Neuronal stem cell (in vitro differentiated cells): Measurements from ENCODE around the gene MMD.

ENCODE experiments used
- DNase-seq: peaks from one replicate; pipeline ENCODE4 v3.0.0-alpha.2; 2013; ENCODE audit warnings: low spot score
- H2AFZ ChIP-seq: one replicate; pipeline ENCODE4 v1.6.1; 2013; ENCODE audit warnings: mild to moderate bottlenecking, low read length, inconsistent platforms
- H2AK5ac ChIP-seq: 2 replicates; pipeline ENCODE4 v1.6.1; 2013; ENCODE audit warnings: low read depth, mild to moderate bottlenecking, inconsistent platforms, low read length, moderate library complexity, mixed read lengths
- H2BK120ac ChIP-seq: 2 replicates; pipeline ENCODE4 v1.6.1; 2013; ENCODE audit warnings: low read depth, mild to moderate bottlenecking, inconsistent platforms, low read length, moderate library complexity, mixed read lengths
- H2BK12ac ChIP-seq: one replicate; pipeline ENCODE4 v1.6.1; 2013; ENCODE audit warnings: low read length, inconsistent platforms
- H2BK15ac ChIP-seq: 2 replicates; pipeline ENCODE4 v1.6.1; 2013; ENCODE audit warnings: mild to moderate bottlenecking, low read length, inconsistent platforms, mixed read lengths
- H2BK5ac ChIP-seq: one replicate; pipeline ENCODE4 v1.6.1; 2013; ENCODE audit warnings: inconsistent platforms, mild to moderate bottlenecking, low read length, moderate library complexity
- H3K14ac ChIP-seq: one replicate; pipeline ENCODE4 v1.6.1; 2013; ENCODE audit warnings: low read length, inconsistent platforms
- H3K18ac ChIP-seq: 2 replicates; pipeline ENCODE4 v1.6.1; 2013; ENCODE audit warnings: low read length, inconsistent platforms
- H3K23ac ChIP-seq: 2 replicates; pipeline ENCODE4 v1.6.1; 2013; ENCODE audit warnings: low read depth, mild to moderate bottlenecking, mixed read lengths, low read length, inconsistent platforms; ENCODE audit not compliant: poor library complexity
- H3K27ac ChIP-seq: replicated peaks from 3 replicates; pipeline ENCODE4 v1.5.1; 2013; ENCODE audit warnings: low read length, inconsistent platforms
- H3K27me3 ChIP-seq, 3 experiments: 2 replicates each; pipeline ENCODE4 v1.6.1; 2013; ENCODE audit warnings: low read length in 3 of 3, mild to moderate bottlenecking in 2 of 3, inconsistent platforms in 1 of 3, low read depth in 1 of 3, mixed read lengths in 1 of 3, moderate library complexity in 1 of 3; ENCODE audit not compliant: control insufficient read depth in 3 of 3, insufficient read depth in 3 of 3
- H3K36me3 ChIP-seq, 2 donors: replicated peaks in 1 of 2; 2 replicates each; pipeline ENCODE4 v1.6.1; 2013; ENCODE audit warnings: low read length in 2 of 2; ENCODE audit not compliant: control insufficient read depth in 2 of 2, insufficient read depth in 2 of 2
- H3K4ac ChIP-seq: 2 replicates; pipeline ENCODE4 v1.6.1; 2013; ENCODE audit warnings: inconsistent platforms, mild to moderate bottlenecking, low read length, moderate library complexity
- H3K4me1 ChIP-seq, 2 donors: 1 replicate in 1 of 2; 2 replicates in 1 of 2; pipeline ENCODE4 v1.6.1; 2013; ENCODE audit warnings: low read length in 2 of 2, low read depth in 1 of 2; ENCODE audit not compliant: control insufficient read depth in 2 of 2, insufficient read depth in 1 of 2
- H3K4me2 ChIP-seq: one replicate; pipeline ENCODE4 v1.6.1; 2013; ENCODE audit warnings: mild to moderate bottlenecking, low read length, inconsistent platforms; ENCODE audit not compliant: insufficient read depth, poor library complexity, severe bottlenecking
- H3K4me3 ChIP-seq, 2 donors: 2 replicates each; pipeline ENCODE4 v1.5.1; 2013; ENCODE audit warnings: low read length in 2 of 2, mild to moderate bottlenecking in 2 of 2, inconsistent platforms in 1 of 2, moderate library complexity in 1 of 2
- H3K79me1 ChIP-seq: one replicate; pipeline ENCODE4 v1.6.1; 2013; ENCODE audit warnings: low read depth, mild to moderate bottlenecking, inconsistent platforms, low read length, moderate library complexity
- H3K9ac ChIP-seq: one replicate; pipeline ENCODE4 v1.6.1; 2013; ENCODE audit warnings: mild to moderate bottlenecking, low read depth, low read length, inconsistent platforms; ENCODE audit not compliant: poor library complexity
- H3K9me3 ChIP-seq, 2 donors: replicated peaks in 1 of 2; 2 replicates each; pipeline versions ENCODE3 to v1.6.1; 2013; ENCODE audit warnings: low read length in 2 of 2, mild to moderate bottlenecking in 2 of 2, inconsistent platforms in 1 of 2, low read depth in 1 of 2, mixed read lengths in 1 of 2, moderate library complexity in 1 of 2; ENCODE audit not compliant: control insufficient read depth in 2 of 2, insufficient read depth in 1 of 2
- H4K8ac ChIP-seq: one replicate; pipeline ENCODE4 v1.6.1; 2013; ENCODE audit warnings: low read depth, mild to moderate bottlenecking, inconsistent platforms, low read length, moderate library complexity
- H4K91ac ChIP-seq: one replicate; pipeline ENCODE4 v1.6.1; 2013; ENCODE audit warnings: low read length, low read depth, mild to moderate bottlenecking, inconsistent platforms; ENCODE audit not compliant: poor library complexity
- WGBS, 2 donors: extraction: QIAGEN DNeasy Blood & Tissue Kit; methylation state at CpG; one replicate each; pipeline ENCODE4 v1.1.7; 2013; ENCODE audit warnings: missing lambda C conversion rate in 2 of 2, mixed read lengths in 1 of 2; ENCODE audit not compliant: insufficient read length in 2 of 2, insufficient replicate concordance in 1 of 2; ENCODE audit errors: extremely low coverage in 2 of 2; 5-methylcytosine and 5-hydroxymethylcytosine counted together

MMD gene

DNA sequence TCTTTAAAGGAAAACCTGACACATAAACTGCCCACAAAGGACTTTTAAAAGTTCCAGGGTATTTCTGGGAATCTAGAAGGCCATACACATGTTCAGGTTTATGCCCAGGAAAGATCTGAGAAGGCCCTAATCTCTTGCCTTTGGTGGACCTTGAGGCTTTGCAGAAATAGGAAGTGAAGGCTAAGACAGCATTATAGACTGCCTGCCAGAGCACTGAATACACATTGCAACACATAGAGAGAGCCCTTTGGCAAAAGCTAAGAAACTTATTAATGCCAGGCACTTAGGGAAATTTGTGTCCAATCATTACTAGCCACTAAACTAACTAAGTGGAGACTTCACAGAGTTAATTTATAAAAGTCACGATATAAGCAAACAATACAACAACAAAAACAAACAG is 70.4 kb downstream of the MMD start:
- no peak overlapping the region for H3K4me3 ChIP-seq
- no peaks in the 10 kb centered on the region for H3K79me1 ChIP-seq
- H2AFZ ChIP-seq: no peak overlapping the region
- no peak overlapping the region for H4K91ac ChIP-seq
- H3K27ac ChIP-seq: no peak overlapping the region
- DNase-seq: no peak
- H2BK5ac ChIP-seq: no peak overlapping the region
- peaks cover 0 to 14% (median 0%) of the 10 kb centered on the region in 3 experiments for H3K27me3 ChIP-seq
- H2AK5ac ChIP-seq: no peak overlapping the region
- peaks cover 0 to 1% of the 10 kb centered on the region in 2 donors for H3K9me3 ChIP-seq
- no peak overlapping the region for H3K4ac ChIP-seq
- H3K9ac ChIP-seq: no peak overlapping the region
- no peaks in the 10 kb centered on the region for H3K36me3 ChIP-seq
- no peak overlapping the region for H2BK120ac ChIP-seq
- H3K4me2 ChIP-seq: no peak overlapping the region
- peaks cover 0 to 1% of the 10 kb centered on the region in 2 donors for H3K4me1 ChIP-seq
- H4K8ac ChIP-seq: no peak overlapping the region
- H3K14ac ChIP-seq: no peak overlapping the region
- no peak overlapping the region for H2BK12ac ChIP-seq
- H3K23ac ChIP-seq: no peak overlapping the region
- no peak overlapping the region for H3K18ac ChIP-seq
- no CpG with 5 or more reads among the region's 1 CpG for WGBS, 2 donors
- H2BK15ac ChIP-seq: no peak overlapping the region

DNA sequence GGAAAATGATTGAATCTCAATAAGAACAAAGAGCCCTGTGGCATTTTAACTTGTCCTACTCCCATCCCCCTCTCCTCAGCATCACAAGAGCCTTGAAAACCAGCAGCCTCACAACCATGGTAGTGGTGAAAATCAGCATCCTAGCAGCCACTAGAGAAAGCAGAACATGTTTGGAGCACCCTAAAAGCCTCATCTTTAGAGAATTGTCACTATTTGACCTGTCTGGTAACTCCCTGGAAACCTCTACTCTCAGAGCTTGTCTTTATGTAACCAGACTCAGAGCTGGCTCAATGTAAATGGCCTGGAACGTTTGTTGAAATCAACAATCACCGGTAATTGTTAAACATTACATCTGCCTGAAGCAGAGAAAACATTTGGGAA is 70.8 kb downstream of the MMD start:
- WGBS, 2 donors: no CpG with 5 or more reads among the region's 2 CpGs

DNA sequence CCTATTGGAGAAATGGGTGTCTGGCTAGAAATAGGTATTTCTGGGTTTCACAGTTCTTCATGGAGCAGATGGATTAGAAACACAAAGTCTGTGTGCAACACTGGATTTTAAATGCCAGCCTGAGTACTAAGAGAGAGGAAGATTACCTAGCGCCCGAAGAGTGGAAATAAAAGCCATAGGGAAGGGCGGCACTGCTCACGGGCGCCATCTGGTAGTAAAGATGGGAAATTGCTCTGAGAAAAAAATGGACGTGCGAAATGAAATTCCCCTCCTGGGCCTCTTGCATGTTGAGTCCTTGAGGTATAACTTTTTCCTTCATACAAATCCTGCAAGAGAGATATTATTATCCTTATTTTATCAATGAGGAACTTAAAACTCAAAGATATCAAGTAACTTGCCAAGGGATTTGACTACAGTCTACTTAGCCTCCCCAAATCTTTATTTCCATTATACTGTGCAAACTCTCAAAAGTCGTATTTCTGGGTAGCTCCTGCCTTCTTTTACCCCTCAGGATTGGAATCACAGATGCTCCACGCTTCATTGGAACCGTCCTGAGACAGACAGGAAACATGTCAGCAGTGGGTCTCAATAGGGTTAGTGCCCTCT is 72.8 kb downstream of the MMD start:
- Histone ChIP-seq H2AFZ (peak overlapping the region; percentile 58), H4K91ac (no peak overlapping the region), H4K8ac (no peak overlapping the region), H2AK5ac (no peak overlapping the region), H3K79me1 (no peaks in the 10 kb centered on the region), H3K14ac (no peak overlapping the region), H3K9me3 (peaks cover 0 to 1% of the 10 kb centered on the region in 2 donors), H3K23ac (no peak overlapping the region), H2BK120ac (no peak overlapping the region), H3K9ac (no peak overlapping the region), H2BK12ac (no peak overlapping the region), H3K27ac (no peak overlapping the region), H3K18ac (no peak overlapping the region), H3K27me3 (peaks cover 0 to 14% (median 0%) of the 10 kb centered on the region in 3 experiments), H2BK5ac (no peak overlapping the region), H3K4ac (no peak overlapping the region), H3K4me3 (no peak overlapping the region), H3K4me1 (peaks cover 0 to 1% of the 10 kb centered on the region in 2 donors), H3K4me2 (no peak overlapping the region), H2BK15ac (no peak overlapping the region), H3K36me3 (no peaks in the 10 kb centered on the region)
- WGBS, 2 donors: no CpG with 5 or more reads among the region's 10 CpGs
- DNase-seq: peak; percentile 33

More for the DNA sequence above, 70.8 kb downstream of the MMD start:
- H2BK5ac ChIP-seq: no peak overlapping the region
- H3K9me3 ChIP-seq: peaks cover 0 to 1% of the 10 kb centered on the region in 2 donors
- H3K23ac ChIP-seq: no peak overlapping the region
- no peak overlapping the region for H2AFZ ChIP-seq
- no peaks in the 10 kb centered on the region for H3K79me1 ChIP-seq
- H2BK120ac ChIP-seq: no peak overlapping the region
- H3K4ac ChIP-seq: no peak overlapping the region
- no peak overlapping the region for H4K91ac ChIP-seq
- H2BK12ac ChIP-seq: no peak overlapping the region
- no peak overlapping the region for H4K8ac ChIP-seq
- no peak overlapping the region for H2AK5ac ChIP-seq
- H2BK15ac ChIP-seq: no peak overlapping the region
- no peak overlapping the region for H3K9ac ChIP-seq
- H3K4me1 ChIP-seq: peaks cover 0 to 1% of the 10 kb centered on the region in 2 donors
- H3K18ac ChIP-seq: no peak overlapping the region
- H3K4me3 ChIP-seq: no peak overlapping the region
- H3K14ac ChIP-seq: no peak overlapping the region
- H3K27me3 ChIP-seq: peaks cover 0 to 14% (median 0%) of the 10 kb centered on the region in 3 experiments
- H3K27ac ChIP-seq: no peak overlapping the region
- no peak for DNase-seq
- H3K4me2 ChIP-seq: no peak overlapping the region
- no peaks in the 10 kb centered on the region for H3K36me3 ChIP-seq

GRCh38 chr17:55347341-55347740 is 74.3 kb downstream of the MMD start:
- Histone ChIP-seq H3K4ac (no peak overlapping the region), H2BK15ac (no peak overlapping the region), H2BK5ac (no peak overlapping the region), H2BK12ac (no peak overlapping the region), H3K4me1 (peaks cover 0 to 1% of the 10 kb centered on the region in 2 donors), H2AFZ (no peak overlapping the region), H3K14ac (no peak overlapping the region), H3K9ac (no peak overlapping the region), H3K4me2 (no peak overlapping the region), H2BK120ac (no peak overlapping the region), H3K18ac (peak overlapping the region; percentile 21), H2AK5ac (no peak overlapping the region), H3K36me3 (no peaks in the 10 kb centered on the region), H4K8ac (no peak overlapping the region), H3K79me1 (no peaks in the 10 kb centered on the region), H3K27ac (no peak overlapping the region), H3K4me3 (peak overlapping the region in 1 of 2 donors; percentile 48), H3K23ac (no peak overlapping the region), H3K9me3 (peaks cover 0 to 1% of the 10 kb centered on the region in 2 donors), H4K91ac (no peak overlapping the region), H3K27me3 (peaks cover 0 to 14% (median 0%) of the 10 kb centered on the region in 3 experiments)
- no peak for DNase-seq
- no CpG with 5 or more reads among the region's 2 CpGs for WGBS, 2 donors
